Mesendoderm (in vitro differentiated cells): ENCODE measurements around the gene NDC1. TPM values are rescaled to one million over a fixed set of nuclear protein-coding genes. Genes with fewer than 3 reads are reported as not detected.
"Not testable (repeated sequence)": the region's sequence is repeated elsewhere in the genome, so short reads cannot be mapped to it uniquely, and the experiment has no call there.

Experiments
- DNase-seq: peaks from one replicate; pipeline ENCODE4 v3.0.0; 2013
- H2AK5ac ChIP-seq: 2 replicates; pipeline ENCODE4 v1.6.1; 2013; ENCODE audit warnings: low read length, inconsistent platforms
- H2BK120ac ChIP-seq: 2 replicates; pipeline ENCODE4 v1.6.1; 2013; ENCODE audit warnings: low read depth, mild to moderate bottlenecking, low read length, moderate library complexity, mixed read lengths
- H2BK15ac ChIP-seq: replicated peaks from 2 replicates; pipeline ENCODE4 v1.6.1; 2013; ENCODE audit warnings: low read depth, mild to moderate bottlenecking, moderate library complexity
- H2BK5ac ChIP-seq: 2 replicates; pipeline ENCODE4 v1.6.1; 2013; ENCODE audit warnings: low read length, inconsistent platforms
- H3K18ac ChIP-seq: 2 replicates; pipeline ENCODE4 v1.6.1; 2013; ENCODE audit warnings: mild to moderate bottlenecking, low read length, mixed read lengths
- H3K23ac ChIP-seq: one replicate; pipeline ENCODE4 v1.6.1; 2013; ENCODE audit warnings: low read length
- H3K27ac ChIP-seq: 2 replicates; pipeline ENCODE4 v1.5.1; 2013; ENCODE audit warnings: low read depth, mild to moderate bottlenecking, inconsistent platforms, low read length, moderate library complexity
- H3K27me3 ChIP-seq: 2 replicates; pipeline ENCODE4 v1.6.1; 2013; ENCODE audit warnings: low read length, control low read depth, mild to moderate bottlenecking, inconsistent platforms; ENCODE audit not compliant: insufficient read depth, poor library complexity
- H3K36me3 ChIP-seq: 2 replicates; pipeline ENCODE4 v1.6.1; 2013; ENCODE audit warnings: low read length, inconsistent platforms; ENCODE audit not compliant: control insufficient read depth, insufficient read depth
- H3K4ac ChIP-seq: one replicate; pipeline ENCODE4 v1.6.1; 2013; ENCODE audit warnings: low read depth, mild to moderate bottlenecking, low read length, moderate library complexity
- H3K4me1 ChIP-seq: 2 replicates; pipeline ENCODE4 v1.6.1; 2013; ENCODE audit warnings: low read depth, low read length, inconsistent platforms; ENCODE audit not compliant: control insufficient read depth
- H3K4me2 ChIP-seq: 2 replicates; pipeline ENCODE4 v1.6.1; 2013; ENCODE audit warnings: low read length
- H3K4me3 ChIP-seq: 2 replicates; pipeline ENCODE4 v1.5.1; 2013; ENCODE audit warnings: mild to moderate bottlenecking, low read length
- H3K56ac ChIP-seq: one replicate; pipeline ENCODE4 v1.6.1; 2013; ENCODE audit warnings: low read length
- H3K79me1 ChIP-seq: 2 replicates; pipeline ENCODE4 v1.6.1; 2013; ENCODE audit warnings: low read length, inconsistent platforms
- H3K79me2 ChIP-seq: 2 replicates; pipeline ENCODE4 v1.6.1; 2013; ENCODE audit warnings: mild to moderate bottlenecking, low read length; ENCODE audit not compliant: control insufficient read depth, insufficient read depth
- H3K9ac ChIP-seq: 2 replicates; pipeline ENCODE4 v1.6.1; 2013; ENCODE audit warnings: low read length, inconsistent platforms
- H4K5ac ChIP-seq: one replicate; pipeline ENCODE4 v1.6.1; 2013; ENCODE audit warnings: low read length
- H4K8ac ChIP-seq: one replicate; pipeline ENCODE4 v1.6.1; 2013; ENCODE audit warnings: low read depth, mild to moderate bottlenecking, control low read depth, low read length, moderate library complexity
- WGBS: extraction: QIAGEN DNeasy Blood & Tissue Kit; methylation state at CpG from one replicate; pipeline ENCODE4 v1.1.7; 2013; ENCODE audit warnings: low lambda C conversion rate, missing lambda C conversion rate; ENCODE audit not compliant: insufficient coverage; ENCODE audit errors: extremely low coverage; 5-methylcytosine and 5-hydroxymethylcytosine counted together
- polyA plus RNA-seq, 2 experiments: library from polyadenylated mRNA; stranded (reverse); fragments of 200-250 nt; gene quantifications; one replicate each; pipeline ENCODE4 v1.2.3, GENCODE V29; 2013

The NDC1 gene
- 36.0 TPM for polyA plus RNA-seq (2013, experiment 1 of 2)
- polyA plus RNA-seq (2013, experiment 2 of 2): 34.9 TPM

GRCh38 chr1:53837924-53838653 is at the start of gene NDC1:
Gene NDC1 (minus strand): TSS chr1:53838296. CDS start chr1:53838261, 35 bp downstream.
- Histone ChIP-seq H3K4me3 (peak within 1 kb of the TSS; percentile 81), H4K5ac (peak within 1 kb of the TSS; percentile 33), H3K4me2 (peak within 1 kb of the TSS; percentile 81), H3K18ac (peak within 1 kb of the TSS; percentile 16), H3K27me3 (no peaks in the 10 kb centered on the region), H2BK5ac (peak within 1 kb of the TSS; percentile 62), H3K9ac (peak within 1 kb of the TSS; percentile 87), H4K8ac (no peak within 1 kb of the TSS), H3K4ac (peak within 1 kb of the TSS; percentile 44), H3K79me1 (peaks cover 8% of the 10 kb centered on the region), H3K79me2 (peaks cover 36% of the 10 kb centered on the region), H3K56ac (peak within 1 kb of the TSS; percentile 87), H3K27ac (peak within 1 kb of the TSS; percentile 97), H3K23ac (peak within 1 kb of the TSS; percentile 81), H2BK15ac (no peak within 1 kb of the TSS), H3K4me1 (peaks cover 2% of the 10 kb centered on the region), H2BK120ac (no peak within 1 kb of the TSS), H3K36me3 (no peaks in the 10 kb centered on the region), H2AK5ac (no peak within 1 kb of the TSS)
- DNase-seq: peak; percentile 99
- no CpG with 5 or more reads among the region's 59 CpGs for WGBS

- not testable (repeated sequence) for H2BK5ac ChIP-seq, H3K27ac ChIP-seq, H3K23ac ChIP-seq, H3K56ac ChIP-seq, H4K5ac ChIP-seq, H3K4ac ChIP-seq, H3K4me3 ChIP-seq, H3K36me3 ChIP-seq, H3K18ac ChIP-seq, H3K4me2 ChIP-seq, H2BK15ac ChIP-seq, H2AK5ac ChIP-seq, H4K8ac ChIP-seq, H3K79me2 ChIP-seq, H2BK120ac ChIP-seq, H3K4me1 ChIP-seq, H3K9ac ChIP-seq, H3K27me3 ChIP-seq, H3K79me1 ChIP-seq, DNase-seq
- WGBS: no CpG with 5 or more reads among the region's 6 CpGs
Observed at GRCh38 chr1:53883600-53883999, 45.5 kb upstream of the NDC1 start.

- not testable (repeated sequence) for H2AK5ac ChIP-seq, H3K4me3 ChIP-seq, H3K27ac ChIP-seq, H3K9ac ChIP-seq, H3K4me1 ChIP-seq, H3K18ac ChIP-seq, H2BK120ac ChIP-seq, H3K56ac ChIP-seq, H4K5ac ChIP-seq, H4K8ac ChIP-seq, H3K79me2 ChIP-seq, H3K79me1 ChIP-seq, H3K23ac ChIP-seq, H2BK15ac ChIP-seq, DNase-seq, H3K27me3 ChIP-seq, H2BK5ac ChIP-seq, H3K4me2 ChIP-seq, H3K4ac ChIP-seq, H3K36me3 ChIP-seq
- no CpG with 5 or more reads among the region's 2 CpGs for WGBS
Observed at GRCh38 chr1:53881853-53882252, 43.8 kb upstream of the NDC1 start.

GRCh38 chr1:53878492-53879105 is 40.5 kb upstream of the NDC1 start:
- Histone ChIP-seq H3K4me1 (no peaks in the 10 kb centered on the region), H3K4me2 (no peak overlapping the region), H3K36me3 (no peaks in the 10 kb centered on the region), H3K9ac (no peak overlapping the region), H3K79me1 (no peaks in the 10 kb centered on the region), H3K23ac (no peak overlapping the region), H3K18ac (no peak overlapping the region), H2AK5ac (no peak overlapping the region), H2BK120ac (no peak overlapping the region), H4K5ac (no peak overlapping the region), H4K8ac (no peak overlapping the region), H3K27me3 (no peaks in the 10 kb centered on the region), H3K27ac (no peak overlapping the region), H3K4ac (no peak overlapping the region), H3K4me3 (no peak overlapping the region), H2BK15ac (no peak overlapping the region), H2BK5ac (no peak overlapping the region), H3K79me2 (no peaks in the 10 kb centered on the region), H3K56ac (no peak overlapping the region)
- peak; percentile 62 for DNase-seq
- WGBS: no CpG with 5 or more reads among the region's 5 CpGs

- H3K56ac ChIP-seq, H3K4me1 ChIP-seq, H4K8ac ChIP-seq, H2BK5ac ChIP-seq, H2BK120ac ChIP-seq, H2BK15ac ChIP-seq, H3K79me1 ChIP-seq, H3K27me3 ChIP-seq, H3K36me3 ChIP-seq, H3K18ac ChIP-seq, H3K4me2 ChIP-seq, H3K79me2 ChIP-seq, H3K23ac ChIP-seq, DNase-seq, H4K5ac ChIP-seq, H3K27ac ChIP-seq, H3K4me3 ChIP-seq, H2AK5ac ChIP-seq, H3K4ac ChIP-seq, H3K9ac ChIP-seq: not testable (repeated sequence)
- WGBS: no CpG with 5 or more reads among the region's 2 CpGs
Observed at GRCh38 chr1:53875150-53875549, 37.1 kb upstream of the NDC1 start.
